CD4-positive, alpha-beta memory T cell (primary cell): ENCODE data around the gene BABAM2. TPM values are rescaled to one million over a fixed set of nuclear protein-coding genes. Genes with fewer than 3 reads are reported as not detected.
"Not testable (repeated sequence)": the region's sequence is repeated elsewhere in the genome, so short reads cannot be mapped to it uniquely, and the experiment has no call there.

Source experiments
- CTCF ChIA-PET: fragments of 350-600 bp; sonication (Branson Sonifier 250); formaldehyde crosslinking; loops from one replicate; lab custom pipeline; 2021; ENCODE audit warnings: inconsistent platforms; ENCODE audit not compliant: partially characterized antibody; lab: Charles Lee
- POLR2A ChIA-PET: fragments of 350-600 bp; sonication (Branson Sonifier 250); formaldehyde crosslinking; loops from one replicate; lab custom pipeline; 2021; ENCODE audit not compliant: partially characterized antibody; lab: Charles Lee
- DNase-seq, 5 donors: peaks; one replicate each; pipeline versions ENCODE4 v3.0.0 to v3.0.0-alpha.2; 2020 to 2022; ENCODE audit warnings: mixed read lengths in 1 of 5
- H3K27ac ChIP-seq: one replicate; pipeline ENCODE4 v1.7.0; 2013; ENCODE audit warnings: low read depth, low read length
- H3K27me3 ChIP-seq: 2 replicates; pipeline ENCODE4 v1.7.0; 2013; ENCODE audit warnings: mild to moderate bottlenecking, low read length, moderate library complexity; ENCODE audit not compliant: insufficient read depth
- H3K36me3 ChIP-seq: 2 replicates; pipeline ENCODE4 v1.7.0; 2013; ENCODE audit warnings: mild to moderate bottlenecking, low read length, moderate library complexity; ENCODE audit not compliant: insufficient read depth
- H3K4me1 ChIP-seq: 2 replicates; pipeline ENCODE4 v1.7.0; 2013; ENCODE audit warnings: mild to moderate bottlenecking, low read length, moderate library complexity; ENCODE audit not compliant: insufficient read depth
- H3K4me3 ChIP-seq, 2 donors: one replicate each; pipeline ENCODE4 v1.7.0; 2013; ENCODE audit warnings: low read length in 2 of 2, mild to moderate bottlenecking in 1 of 2
- H3K9me3 ChIP-seq, 2 donors: one replicate each; pipeline ENCODE4 v1.7.0; 2013; ENCODE audit warnings: low read length in 2 of 2, control low read depth in 1 of 2; ENCODE audit not compliant: control insufficient read depth in 1 of 2
- H3K27ac Mint-ChIP-seq, 7 donors: one replicate each; pipeline ENCODE4 v1.8.0; 2020 to 2021; ENCODE audit warnings: mixed read lengths in 7 of 7, mild to moderate bottlenecking in 6 of 7, inconsistent platforms in 3 of 7, moderate library complexity in 3 of 7
- H3K27me3 Mint-ChIP-seq, 2 donors: one replicate each; pipeline ENCODE4 v1.8.0; 2020 to 2021; ENCODE audit warnings: mixed read lengths in 2 of 2
- H3K36me3 Mint-ChIP-seq, 2 donors: one replicate each; pipeline ENCODE4 v1.8.0; 2020 to 2021; ENCODE audit warnings: mixed read lengths in 2 of 2, inconsistent platforms in 1 of 2, mild to moderate bottlenecking in 1 of 2
- H3K4me1 Mint-ChIP-seq, 4 donors: one replicate each; pipeline ENCODE4 v1.8.0; 2020 to 2021; ENCODE audit warnings: mixed read lengths in 4 of 4, mild to moderate bottlenecking in 1 of 4
- H3K4me3 Mint-ChIP-seq, 8 donors: one replicate each; pipeline ENCODE4 v1.8.0; 2020 to 2021; ENCODE audit warnings: mixed read lengths in 8 of 8, mild to moderate bottlenecking in 7 of 8, moderate library complexity in 6 of 8, inconsistent platforms in 3 of 8
- H3K9me3 Mint-ChIP-seq, 8 donors: one replicate each; pipeline ENCODE4 v1.8.0; 2020 to 2021; ENCODE audit warnings: mixed read lengths in 8 of 8, mild to moderate bottlenecking in 5 of 8, inconsistent platforms in 3 of 8, moderate library complexity in 1 of 8
- intact Hi-C: fragments of 100-400 bp; cut with micrococcal nuclease; formaldehyde crosslinking; loops from one replicate; pipeline ENCODE4 v1.15.1; 2023
- polyA plus RNA-seq, 2 donors: library from polyadenylated mRNA; unstranded; fragments of 300-500 nt; fragmentation: Illumina TruSeq; gene quantifications; one replicate each; pipeline ENCODE4 v1.2.3, GENCODE V29; 2021
- total RNA-seq, 2 experiments: library from RNA; stranded (reverse); gene quantifications; one replicate each; pipeline ENCODE4 v1.2.3, GENCODE V29; 2021

BABAM2 gene
- total and polyA plus RNA-seq, 4 experiments from 2014 or later = 37.3 to 60.1 (median 48.2) TPM

- peaks cover 48 to 83% (median 66%) of the 10 kb centered on the region in 4 donors for H3K4me1 Mint-ChIP-seq
- CTCF ChIA-PET = interaction anchor here (1.1 kb wide), 1 partner anchor 42 kb away, joined by 4 read pairs; no protein-coding TSS in a partner anchor
- no peak overlapping the region for H3K4me3 Mint-ChIP-seq
- H3K36me3 Mint-ChIP-seq = peaks cover 0 to 3% of the 10 kb centered on the region in 2 donors
- H3K27ac Mint-ChIP-seq = peak overlapping the region in 1 of 7 donors; percentile 48
- no peak for DNase-seq
- POLR2A ChIA-PET = interaction anchor here (0.9 kb wide), 1 partner anchor 27 kb away, joined by 3 read pairs; no protein-coding TSS in a partner anchor
- no peaks in the 10 kb centered on the region for H3K9me3 ChIP-seq
- H3K27me3 Mint-ChIP-seq = no peaks in the 10 kb centered on the region
- peaks cover 52% of the 10 kb centered on the region for H3K4me1 ChIP-seq
- H3K27ac ChIP-seq = no peak overlapping the region
- H3K36me3 ChIP-seq = no peaks in the 10 kb centered on the region
- intact Hi-C loops = no loop called here
- peaks cover 0 to 2% (median 0%) of the 10 kb centered on the region in 8 donors for H3K9me3 Mint-ChIP-seq
- H3K27me3 ChIP-seq = no peaks in the 10 kb centered on the region
- H3K4me3 ChIP-seq = no peak overlapping the region
Measured at GRCh38 chr2:27962006-27962405, 71.5 kb downstream of the BABAM2 start.

DNA sequence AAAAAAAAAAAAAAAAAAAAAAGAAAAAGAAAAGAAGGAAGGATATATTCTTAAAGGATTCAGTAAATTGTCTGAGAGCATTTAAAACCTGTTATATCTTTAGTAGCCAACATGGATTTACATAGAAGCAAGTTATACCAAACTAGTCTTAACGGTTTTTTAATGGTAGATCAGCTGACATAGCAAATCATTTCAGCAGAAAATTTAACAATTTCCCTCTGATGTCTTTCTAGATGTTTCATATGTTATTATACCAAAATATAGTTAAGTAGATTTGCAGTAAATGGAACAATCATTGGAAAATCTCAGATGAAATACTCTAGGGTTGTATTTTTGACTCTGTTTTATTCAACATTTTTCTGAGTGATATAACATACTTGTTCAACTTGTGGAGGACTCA lies 72.9 kb downstream of the BABAM2 start:
- Histone ChIP-seq H3K4me3 (no peak overlapping the region), H3K36me3 (no peaks in the 10 kb centered on the region), H3K4me1 (peaks cover 50% of the 10 kb centered on the region), H3K27ac (no peak overlapping the region), H3K27me3 (no peaks in the 10 kb centered on the region), H3K9me3 (no peaks in the 10 kb centered on the region)
- no peaks in the 10 kb centered on the region for H3K27me3 Mint-ChIP-seq
- H3K9me3 Mint-ChIP-seq = peaks cover 0 to 10% (median 8%) of the 10 kb centered on the region in 8 donors
- H3K4me3 Mint-ChIP-seq = no peak overlapping the region
- H3K27ac Mint-ChIP-seq = peak overlapping the region in 2 of 7 donors; percentile 4 to 67
- H3K36me3 Mint-ChIP-seq = peaks cover 9 to 10% of the 10 kb centered on the region in 2 donors
- CTCF ChIA-PET = no interaction called here
- peaks cover 40 to 78% (median 62%) of the 10 kb centered on the region in 4 donors for H3K4me1 Mint-ChIP-seq
- DNase-seq = no peak
- POLR2A ChIA-PET = no interaction called here
- intact Hi-C loops = no loop called here

DNA sequence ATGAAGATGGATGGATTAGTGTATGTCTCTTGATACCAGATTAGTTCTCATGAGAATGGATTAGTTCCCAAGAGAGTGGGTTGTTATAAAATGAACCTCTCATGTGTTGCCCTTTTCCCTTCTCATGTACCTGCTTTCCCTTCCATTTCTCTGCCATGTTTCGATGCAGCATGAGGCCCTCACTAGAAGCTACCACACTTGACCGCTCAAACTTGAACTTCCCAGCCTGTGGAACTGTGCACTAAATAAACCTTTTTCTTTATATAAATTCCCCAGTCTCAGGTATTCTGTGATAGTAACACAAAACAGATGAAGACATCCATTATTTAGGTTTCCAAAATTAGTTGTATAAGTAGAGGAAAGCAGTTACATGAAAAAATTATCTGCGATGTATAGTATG lies 73.5 kb downstream of the BABAM2 start:
- Mint-ChIP-seq H3K27ac (peak overlapping the region in 5 of 7 donors; percentile 4 to 88 (median 47)), H3K27me3 (no peaks in the 10 kb centered on the region), H3K9me3 (peaks cover 0 to 16% (median 13%) of the 10 kb centered on the region in 8 donors), H3K4me1 (peaks cover 38 to 73% (median 59%) of the 10 kb centered on the region in 4 donors), H3K4me3 (peak overlapping the region in 1 of 8 donors; percentile 31), H3K36me3 (peaks cover 13 to 14% of the 10 kb centered on the region in 2 donors)
- no peaks in the 10 kb centered on the region for H3K9me3 ChIP-seq
- no peaks in the 10 kb centered on the region for H3K36me3 ChIP-seq
- H3K27me3 ChIP-seq = no peaks in the 10 kb centered on the region
- no peak overlapping the region for H3K27ac ChIP-seq
- DNase-seq = no peak
- no peak overlapping the region for H3K4me3 ChIP-seq
- H3K4me1 ChIP-seq = peaks cover 46% of the 10 kb centered on the region
- POLR2A ChIA-PET = no interaction called here
- CTCF ChIA-PET = no interaction called here
- intact Hi-C loops = no loop called here

DNA sequence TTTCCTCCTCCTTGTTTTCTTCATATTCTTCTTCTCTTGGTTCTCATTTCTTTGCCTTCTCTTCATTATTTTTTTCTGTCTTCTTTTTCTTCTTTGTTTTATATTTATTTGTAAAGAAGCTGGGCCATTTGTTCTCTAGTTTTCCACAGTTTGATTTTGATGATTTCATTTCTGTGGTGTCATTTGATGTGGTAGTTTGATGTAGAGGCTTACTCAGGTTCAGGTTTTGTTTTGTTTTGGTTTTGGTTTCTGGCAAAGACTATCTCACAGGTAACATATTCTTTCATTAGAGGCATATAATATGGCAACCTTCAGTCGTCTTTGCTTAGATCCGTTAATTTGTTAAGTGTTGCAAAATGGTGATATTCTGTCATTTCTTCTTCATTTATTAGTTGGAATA lies 75.3 kb downstream of the BABAM2 start:
- peaks cover 18 to 19% of the 10 kb centered on the region in 2 donors for H3K36me3 Mint-ChIP-seq
- POLR2A ChIA-PET = interaction anchor here (1.2 to 1.8 kb wide), 2 partner anchors 11 to 75 kb away, joined by 6 to 10 read pairs; partner anchors contain the start of genes BABAM2 and RBKS
- DNase-seq = peak in 4 of 5 donors; percentile 75 to 83 (median 77)

DNA sequence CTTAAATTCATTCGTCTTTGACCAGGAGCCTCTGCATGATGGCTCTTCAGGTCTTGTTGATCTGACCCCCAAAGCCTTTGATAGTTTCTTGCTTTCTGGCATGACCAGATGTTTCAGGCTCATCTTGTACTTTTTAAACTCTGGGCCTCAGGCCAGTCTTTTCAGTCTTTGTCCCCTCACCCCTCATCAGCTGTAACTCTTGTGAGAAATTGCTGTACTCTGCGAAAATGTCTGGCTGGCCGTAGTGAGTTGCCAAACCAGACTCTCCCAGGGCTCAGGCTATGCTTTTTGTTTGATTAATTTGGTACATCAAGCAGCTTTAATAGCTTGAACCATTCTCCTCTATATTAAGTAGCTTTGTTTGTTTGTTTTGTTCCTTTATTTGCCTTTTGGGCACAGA lies 75.9 kb downstream of the BABAM2 start:
- H3K36me3 Mint-ChIP-seq = peaks cover 18 to 19% of the 10 kb centered on the region in 2 donors
- H3K27me3 Mint-ChIP-seq = no peaks in the 10 kb centered on the region
- peak overlapping the region in 6 of 8 donors; percentile 29 to 76 (median 72) for H3K4me3 Mint-ChIP-seq
- peak overlapping the region in 1 of 2 donors; percentile 6 for H3K4me3 ChIP-seq
- H3K9me3 Mint-ChIP-seq = peaks cover 0 to 21% (median 16%) of the 10 kb centered on the region in 8 donors
- POLR2A ChIA-PET = interaction anchor here (1.2 to 1.8 kb wide), 2 partner anchors 12 to 76 kb away, joined by 6 to 10 read pairs; partner anchors contain the start of genes BABAM2 and RBKS
- CTCF ChIA-PET = no interaction called here
- H3K4me1 Mint-ChIP-seq = peaks cover 21 to 53% (median 42%) of the 10 kb centered on the region in 4 donors
- DNase-seq = no peak
- H3K27ac ChIP-seq = peak overlapping the region; percentile 32
- intact Hi-C loops = loop anchor here (1.0 to 2.0 kb wide), 2 partner anchors 14 to 76 kb away; partner anchors contain the start of genes BABAM2 and RBKS
- no peaks in the 10 kb centered on the region for H3K9me3 ChIP-seq
- H3K4me1 ChIP-seq = peaks cover 22% of the 10 kb centered on the region
- no peaks in the 10 kb centered on the region for H3K36me3 ChIP-seq
- peak overlapping the region; percentile 84 to 98 (median 93) for H3K27ac Mint-ChIP-seq
- H3K27me3 ChIP-seq = no peaks in the 10 kb centered on the region

More for the DNA sequence above, 75.3 kb downstream of the BABAM2 start:
- H3K4me3 ChIP-seq = peak overlapping the region in 1 of 2 donors; percentile 6
- CTCF ChIA-PET = no interaction called here
- H3K27ac ChIP-seq = peak overlapping the region; percentile 32
- peak overlapping the region; percentile 84 to 98 (median 93) for H3K27ac Mint-ChIP-seq
- peaks cover 25 to 60% (median 47%) of the 10 kb centered on the region in 4 donors for H3K4me1 Mint-ChIP-seq
- H3K4me3 Mint-ChIP-seq = peak overlapping the region; percentile 29 to 76 (median 70)
- H3K4me1 ChIP-seq = peaks cover 28% of the 10 kb centered on the region
- H3K36me3 ChIP-seq = no peaks in the 10 kb centered on the region
- intact Hi-C loops = loop anchor here (1.0 to 2.0 kb wide), 2 partner anchors 13 to 76 kb away; partner anchors contain the start of genes BABAM2 and RBKS
- H3K27me3 Mint-ChIP-seq = no peaks in the 10 kb centered on the region
- H3K9me3 Mint-ChIP-seq = peaks cover 0 to 21% (median 16%) of the 10 kb centered on the region in 8 donors
- no peaks in the 10 kb centered on the region for H3K27me3 ChIP-seq
- no peaks in the 10 kb centered on the region for H3K9me3 ChIP-seq

- Mint-ChIP-seq H3K4me3 (no peak overlapping the region), H3K27me3 (no peaks in the 10 kb centered on the region), H3K36me3 (peaks cover 18 to 19% of the 10 kb centered on the region in 2 donors), H3K9me3 (peaks cover 0 to 21% (median 16%) of the 10 kb centered on the region in 8 donors), H3K27ac (peak overlapping the region in 6 of 7 donors; percentile 36 to 94 (median 90)), H3K4me1 (peaks cover 21 to 52% (median 41%) of the 10 kb centered on the region in 4 donors)
- H3K4me1 ChIP-seq = peaks cover 22% of the 10 kb centered on the region
- ChIA-PET CTCF (no interaction called here), POLR2A (interaction anchor here (1.8 kb wide), 1 partner anchor 76 kb away, joined by 10 read pairs; the partner anchor contains the start of genes BABAM2 and RBKS)
- no peak overlapping the region for H3K4me3 ChIP-seq
- no peaks in the 10 kb centered on the region for H3K36me3 ChIP-seq
- intact Hi-C loops = loop anchor here (2.0 kb wide), 1 partner anchor 14 kb away; no protein-coding TSS in a partner anchor
- H3K9me3 ChIP-seq = no peaks in the 10 kb centered on the region
- no peak overlapping the region for H3K27ac ChIP-seq
- no peak for DNase-seq
- no peaks in the 10 kb centered on the region for H3K27me3 ChIP-seq
Measured at GRCh38 chr2:27967076-27967475, 76.5 kb downstream of the BABAM2 start.

- H3K4me3 ChIP-seq = not testable (repeated sequence)
Measured at GRCh38 chr2:27968045-27968444, 77.5 kb downstream of the BABAM2 start.

More at GRCh38 chr2:27968045-27968444, 77.5 kb downstream of the BABAM2 start:
- peaks cover 21 to 48% (median 39%) of the 10 kb centered on the region in 4 donors for H3K4me1 Mint-ChIP-seq
- CTCF ChIA-PET, H3K36me3 ChIP-seq, intact Hi-C loops, H3K27ac Mint-ChIP-seq, H3K27me3 ChIP-seq, H3K27ac ChIP-seq, H3K27me3 Mint-ChIP-seq, DNase-seq, H3K9me3 ChIP-seq, POLR2A ChIA-PET, H3K4me3 Mint-ChIP-seq: not testable (repeated sequence)
- peaks cover 18 to 19% of the 10 kb centered on the region in 2 donors for H3K36me3 Mint-ChIP-seq
- peaks cover 22% of the 10 kb centered on the region for H3K4me1 ChIP-seq
- H3K9me3 Mint-ChIP-seq = peaks cover 0 to 21% (median 16%) of the 10 kb centered on the region in 8 donors
